HG02763 (cell line): ENCODE measurements around the gene GSTP1.

Source experiments
- ATAC-seq: cut with Tn5 transposase; IDR thresholded peaks from one replicate; pipeline ENCODE4 v1.9.1; 2021; ENCODE audit warnings: mild to moderate bottlenecking, moderate library complexity; ENCODE audit not compliant: unreplicated experiment

The GSTP1 gene

DNA sequence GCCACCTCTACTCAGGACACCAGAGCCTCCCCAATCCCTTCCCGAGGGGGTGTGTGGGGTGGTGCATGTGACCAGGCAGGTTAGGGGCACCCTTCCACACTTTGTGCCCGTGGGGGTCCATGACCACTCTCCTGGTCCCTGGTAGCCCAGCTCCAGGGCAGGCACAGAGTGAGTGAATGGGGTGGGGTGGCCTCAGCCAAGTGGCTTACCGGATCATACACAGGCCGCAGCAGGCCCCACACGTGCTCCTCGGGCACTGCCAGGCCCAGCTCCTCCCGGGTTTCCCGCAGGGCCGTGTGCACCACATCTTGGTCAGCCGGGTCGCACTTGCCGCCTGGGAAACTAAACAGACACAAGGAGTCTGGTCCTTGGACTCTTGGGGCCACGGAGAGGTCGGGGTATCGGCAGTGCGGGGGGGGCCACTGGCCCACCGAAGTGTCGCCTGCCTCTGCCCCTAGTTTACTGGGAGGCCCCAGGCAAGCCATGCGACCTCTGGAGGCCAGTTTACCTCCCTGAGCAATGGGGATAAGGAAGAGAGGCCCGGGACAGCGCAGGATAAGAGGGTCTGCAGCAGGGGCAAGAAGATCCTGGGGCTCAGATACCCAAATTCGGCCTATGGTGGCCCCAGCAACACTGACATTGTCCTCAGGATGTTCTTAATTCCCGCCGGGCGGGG lies 45.2 kb downstream of the GSTP1 start:
- ATAC-seq = no peak

DNA sequence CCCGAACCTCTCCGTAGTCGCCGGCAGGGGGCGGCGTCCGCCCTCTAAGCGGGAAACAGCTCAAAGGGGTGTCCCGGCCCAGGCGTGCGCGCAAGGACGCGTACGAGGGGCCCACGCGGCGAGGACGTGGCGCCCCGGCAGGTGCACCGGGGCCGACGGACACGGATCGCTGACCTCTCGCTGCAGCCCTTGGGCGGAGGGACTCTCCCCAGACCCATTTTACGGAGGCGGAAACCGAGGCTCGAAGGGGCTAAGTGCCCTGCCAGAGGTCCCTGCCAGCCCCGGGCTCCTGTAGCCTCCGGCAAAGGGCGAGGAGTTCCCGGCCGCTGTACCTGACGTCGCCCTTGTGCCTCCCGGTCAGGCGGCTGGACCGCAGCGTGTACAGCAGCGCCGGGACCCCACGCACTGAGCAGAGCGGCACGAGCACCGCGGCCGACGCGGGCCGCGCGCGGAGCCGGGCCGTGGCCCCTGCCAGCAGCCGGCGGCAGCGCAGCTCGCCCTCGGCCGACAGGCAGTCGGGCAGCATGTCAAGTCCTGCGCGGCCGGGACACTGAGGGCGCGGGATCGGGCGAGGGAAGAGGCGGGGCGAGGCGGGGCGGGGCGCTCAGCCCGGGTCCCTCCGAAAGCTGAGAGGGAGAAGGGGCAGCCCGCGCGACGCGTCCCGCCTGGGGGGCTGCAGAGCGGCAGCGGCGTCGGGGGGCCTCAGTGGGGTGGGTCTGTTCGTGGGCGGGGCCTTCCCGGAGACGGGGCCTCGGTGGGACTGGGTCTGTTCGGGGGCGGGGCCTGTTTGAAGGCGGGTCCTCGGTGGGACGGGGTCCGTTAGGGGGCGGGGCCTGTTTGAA lies 46.0 kb downstream of the GSTP1 start, which contains the start of gene NUDT8:
Gene NUDT8, minus strand, starts transcription at position 552 of the 842 bp plus-strand sequence. Its CDS starts 26 bp downstream, at position 526.
- ATAC-seq = peak; percentile 36

DNA sequence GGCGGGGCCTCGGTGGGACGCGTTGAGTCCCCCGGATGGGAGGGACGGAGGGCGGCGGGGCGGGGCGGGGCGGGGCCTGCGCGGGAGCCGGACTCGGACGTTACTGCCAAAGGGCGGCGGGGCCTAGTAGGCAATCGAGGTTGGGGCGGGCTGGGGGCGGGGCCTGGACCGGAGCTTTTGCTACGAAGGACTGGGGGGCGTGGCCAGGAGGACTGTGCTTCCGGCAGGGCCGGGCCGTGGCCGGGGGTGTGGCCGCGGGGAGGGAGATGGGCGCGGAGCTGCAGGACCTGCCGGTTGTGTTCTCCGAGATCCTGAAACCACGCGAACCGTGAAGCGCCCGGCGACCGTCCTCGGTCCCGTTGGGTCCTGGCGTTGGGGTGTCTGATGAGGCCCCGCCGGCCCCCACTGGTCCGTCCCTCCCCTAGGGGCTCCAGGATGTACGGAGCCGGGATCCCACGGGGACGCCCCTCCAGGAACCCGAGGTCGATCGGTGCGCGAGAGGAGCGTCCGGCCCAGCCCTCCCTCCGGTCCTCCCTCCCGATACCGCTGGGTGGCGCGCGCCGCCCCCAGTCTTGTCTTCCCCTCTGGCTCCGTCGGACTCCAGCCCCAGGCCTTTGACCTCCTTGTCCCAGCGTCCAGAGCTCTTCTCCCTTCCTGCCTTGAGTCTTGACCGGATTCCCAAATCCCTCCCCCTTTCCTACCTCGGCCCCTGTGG lies 46.8 kb downstream of the GSTP1 start:
- peak; percentile 66 for ATAC-seq

DNA sequence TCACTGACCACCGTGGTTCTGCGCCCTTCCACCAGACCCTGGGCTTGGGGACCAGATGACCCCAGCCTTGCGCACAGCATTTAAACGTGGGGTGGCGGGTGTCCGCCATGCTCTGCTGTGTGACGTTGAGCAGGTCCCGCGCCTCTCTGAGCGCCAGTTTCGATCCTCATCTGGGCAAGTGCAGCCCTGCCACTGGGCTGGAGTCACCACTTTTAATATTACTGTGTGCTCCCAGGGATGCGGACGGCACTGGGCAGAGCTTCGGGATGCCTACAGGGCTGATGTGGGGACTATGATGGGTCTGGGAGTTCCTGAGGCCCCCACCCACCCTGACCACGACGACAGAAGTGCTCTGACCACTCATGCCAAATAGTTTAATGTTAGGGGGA lies 47.3 kb downstream of the GSTP1 start:
- no peak for ATAC-seq

DNA sequence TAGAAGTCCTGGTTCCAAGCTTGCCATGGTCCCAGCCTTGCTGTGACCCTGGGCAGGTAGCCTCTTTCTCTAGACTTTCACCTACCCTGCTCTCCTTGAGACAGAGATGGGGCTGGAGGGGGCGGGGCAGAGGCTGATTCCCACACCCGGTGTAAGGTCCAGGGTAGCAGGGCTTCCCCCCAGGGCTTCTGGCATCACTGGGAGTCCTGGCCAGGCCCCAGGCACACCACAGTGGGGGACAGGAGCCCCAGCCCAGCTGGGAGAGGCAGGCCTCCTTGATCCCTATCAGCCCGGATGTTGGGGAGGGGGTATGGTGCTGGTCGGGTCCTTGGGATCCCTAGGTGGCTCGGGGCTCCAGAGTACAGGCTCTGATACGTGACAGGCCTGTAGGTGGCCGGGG lies 47.8 kb downstream of the GSTP1 start:
- ATAC-seq = no peak

DNA sequence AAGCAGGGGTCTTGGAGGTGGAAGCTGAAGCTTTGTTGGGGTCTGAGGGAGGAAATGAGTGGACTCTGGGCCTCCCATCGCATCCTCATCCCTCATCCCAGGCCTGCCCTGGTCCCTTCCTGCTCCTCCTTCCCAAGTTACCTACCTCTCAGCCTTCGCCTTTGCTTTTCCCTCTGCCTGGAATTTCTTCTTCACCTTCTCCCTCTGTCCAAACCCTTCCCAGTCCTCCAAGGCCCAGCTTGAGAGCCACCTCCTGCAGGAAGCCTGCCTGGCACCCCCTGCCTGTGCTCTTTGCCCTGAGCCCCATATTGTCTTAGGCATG lies 48.2 kb downstream of the GSTP1 start:
- no peak for ATAC-seq

DNA sequence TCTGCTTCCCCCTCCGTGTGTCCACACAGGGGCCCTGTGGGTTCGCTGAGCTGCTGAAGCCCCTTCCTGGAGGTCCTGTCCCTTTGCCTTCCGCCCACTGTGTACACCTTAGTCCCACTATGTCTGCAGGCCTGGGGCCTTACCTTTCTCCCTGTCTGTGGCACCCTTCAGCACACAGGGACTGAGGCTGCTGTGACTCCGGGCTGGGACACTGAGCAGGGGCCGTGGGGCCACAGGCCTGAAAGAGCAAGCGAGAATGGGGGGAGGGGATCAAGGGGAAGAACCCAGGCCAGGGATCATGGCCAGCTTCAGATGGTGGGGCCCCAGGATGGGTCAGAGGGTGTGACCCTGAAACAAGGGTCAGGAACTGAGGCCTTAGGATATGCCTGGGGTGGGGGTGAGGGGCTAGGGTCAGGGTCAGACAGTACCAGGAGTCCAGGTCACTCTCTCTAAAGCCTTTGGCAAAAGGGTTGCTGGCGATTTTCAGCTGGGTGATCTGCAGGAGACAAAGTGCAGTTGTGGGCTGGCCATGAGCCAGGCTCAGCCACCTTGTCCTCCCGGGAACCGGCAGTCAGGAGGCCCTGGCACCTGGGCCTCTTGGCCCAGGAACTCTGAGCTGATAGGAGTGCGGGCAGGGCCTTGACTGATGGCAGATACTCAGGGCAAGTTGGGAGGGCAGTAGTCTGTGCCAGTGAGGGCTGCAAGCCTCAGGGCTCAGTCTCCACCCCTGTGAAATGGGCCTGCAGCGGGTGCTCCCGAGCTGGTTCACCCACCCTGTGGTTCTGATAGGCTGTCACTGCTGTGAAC lies 48.8 kb downstream of the GSTP1 start:
- no peak for ATAC-seq

DNA sequence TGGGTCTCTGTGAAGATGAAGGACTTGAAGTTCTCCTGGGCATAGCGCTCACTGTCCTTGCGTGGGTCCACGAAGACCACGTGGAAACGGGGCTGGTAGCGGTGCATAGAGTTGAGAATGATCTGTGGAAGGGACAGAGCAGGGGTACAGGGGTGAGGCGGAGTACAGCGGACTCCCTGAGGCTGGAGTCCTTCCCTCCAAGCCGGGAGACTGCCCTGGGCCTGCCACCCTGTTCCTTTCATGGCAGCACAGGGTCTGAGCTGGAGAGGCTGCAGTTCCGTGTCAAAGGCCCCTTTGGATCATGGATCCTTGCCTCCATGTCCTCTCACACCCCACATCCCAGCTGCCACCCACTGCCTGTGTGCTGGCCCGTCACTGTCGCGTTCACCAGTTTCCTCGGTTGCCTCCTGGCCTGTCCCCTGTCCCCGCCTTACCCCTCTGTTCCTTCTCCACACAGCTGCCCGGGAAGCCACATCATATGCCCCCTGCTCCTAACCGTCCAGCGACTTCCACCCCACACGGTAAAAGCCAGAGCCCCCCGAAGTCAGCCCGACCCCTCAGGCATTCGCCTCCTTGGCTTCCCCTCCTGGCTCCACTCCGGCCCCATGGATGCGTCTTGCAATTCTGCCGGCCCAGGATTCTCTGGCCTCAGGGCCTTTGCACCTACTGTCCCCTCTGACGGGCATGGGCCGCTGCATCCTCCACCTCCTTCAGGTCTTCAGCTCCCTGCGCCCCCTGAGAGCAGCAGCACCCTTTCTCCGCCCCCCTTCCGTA lies 49.6 kb downstream of the GSTP1 start:
- ATAC-seq = no peak

DNA sequence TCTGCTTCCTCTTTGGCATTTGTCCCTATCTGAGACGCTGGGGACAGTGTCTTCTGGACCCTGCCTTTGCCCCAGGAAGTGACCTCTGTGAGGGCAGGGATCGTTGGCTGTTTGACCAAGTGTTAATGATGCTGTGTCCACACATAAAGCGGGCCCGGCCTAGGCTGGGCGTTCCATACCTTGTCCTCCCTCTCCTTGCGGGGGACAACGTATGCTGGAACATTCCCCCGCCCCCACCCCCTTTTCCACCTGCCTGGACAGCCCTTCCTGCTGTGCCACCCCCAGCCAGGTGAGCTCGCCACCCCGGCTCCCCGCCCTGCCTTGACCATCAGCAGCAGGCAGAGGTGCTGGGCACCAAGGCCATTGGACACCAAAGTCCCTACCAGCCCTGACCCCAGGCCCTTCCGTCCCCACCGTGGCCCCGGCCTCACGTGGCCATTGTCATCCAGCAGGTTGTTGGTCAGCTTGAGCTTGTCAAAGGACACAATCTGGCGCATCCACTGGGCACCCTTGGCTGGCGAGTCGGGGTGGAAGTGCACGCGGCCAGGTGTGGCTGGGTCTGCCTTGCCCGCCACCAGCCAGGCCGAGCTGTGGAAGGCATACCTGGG lies 50.2 kb downstream of the GSTP1 start:
- ATAC-seq = no peak

DNA sequence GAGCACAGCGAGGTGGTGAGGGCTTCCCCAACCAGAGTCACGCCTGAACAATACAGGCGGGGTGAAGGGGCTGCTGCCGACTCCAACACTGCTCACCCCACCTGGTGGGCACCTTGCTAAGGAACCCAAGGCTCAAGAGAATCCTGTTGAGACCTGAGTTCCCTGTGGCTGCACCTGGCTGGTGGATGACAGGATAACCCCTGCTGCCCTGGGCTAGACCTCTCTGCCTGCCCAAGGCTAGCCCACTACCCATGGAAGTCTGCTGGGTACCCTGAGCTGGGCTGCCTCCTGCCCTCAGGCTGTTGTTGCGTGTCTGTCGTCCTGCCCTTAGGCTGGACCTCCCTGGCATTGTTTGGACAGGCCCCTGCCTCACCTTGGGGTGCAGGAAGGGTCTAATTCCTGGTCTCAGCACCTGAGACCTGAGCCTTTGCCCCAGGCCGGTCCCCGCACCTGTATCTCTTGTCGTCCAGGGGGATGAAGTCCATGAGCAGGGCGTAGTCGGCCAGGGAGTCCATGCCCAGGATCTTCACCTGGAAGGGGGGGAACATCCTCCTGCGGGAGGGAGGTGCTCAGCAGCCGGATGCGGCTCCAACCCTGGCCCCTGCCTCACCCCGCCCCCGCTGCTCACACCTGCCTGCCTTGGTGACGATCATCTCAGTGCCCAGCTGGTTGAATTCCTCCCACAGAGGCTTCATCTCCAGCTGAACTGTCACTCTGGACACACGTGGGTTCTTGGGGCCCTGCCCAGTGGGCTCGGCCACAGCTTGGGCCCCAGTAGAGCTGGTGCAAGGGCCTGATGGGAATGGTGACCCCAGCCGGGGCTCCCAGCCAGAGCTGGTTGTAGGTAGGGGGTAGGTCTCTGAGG lies 51.0 kb downstream of the GSTP1 start:
- no peak for ATAC-seq

DNA sequence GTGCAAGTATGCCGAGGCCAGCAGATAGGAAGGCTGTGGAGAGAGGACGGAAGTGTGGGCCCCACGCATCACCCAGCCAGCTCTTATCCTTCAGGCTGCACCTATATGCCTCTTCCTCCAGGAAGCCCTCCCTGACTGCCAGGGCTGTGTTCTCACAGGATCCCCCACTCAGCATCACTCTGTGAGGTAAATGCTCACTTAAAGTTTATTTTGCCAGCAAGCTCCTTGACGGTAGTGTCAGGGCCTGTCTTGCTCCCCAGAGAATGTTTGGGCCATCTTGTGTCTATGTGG lies 51.6 kb downstream of the GSTP1 start:
- ATAC-seq = no peak
